K562 (cell line): Measurements from ENCODE around the gene FAM110D. TPM values are rescaled to one million over a fixed set of nuclear protein-coding genes. Genes with fewer than 3 reads are reported as not detected.

Source experiments
- ATAC-seq: fragments of 200-7000 bp; cut with Tn5 transposase; 3 replicates; pipeline ENCODE4 v1.9.1; 2020; ENCODE audit warnings: moderate library complexity
- BruUV-seq: library from RNA; stranded (reverse); fragments of 400-500 nt; replicated peaks from 2 replicates; lab custom pipeline; 2021; lab: Mats Ljungman, UMichigan
- CTCF ChIA-PET: fragments of 300-600 bp; formaldehyde crosslinking; extraction: SDS; loops from one replicate; lab custom pipeline; 2021; ENCODE audit warnings: low intra/inter-chr PET ratio; lab: Yijun Ruan, JAX
- POLR2A ChIA-PET: fragments of 300-600, 350-650 bp; sonication (Branson Sonifier 250); formaldehyde crosslinking; extraction: SDS; loops from one replicate; lab custom pipeline; 2021; ENCODE audit warnings: antibody characterized with exemption, inconsistent platforms; lab: Yijun Ruan, JAX
- DNase-seq, 4 experiments: peaks; one replicate each; pipeline versions ENCODE4 v3.0.0 to v3.0.0-alpha.2; 2011 to 2018; ENCODE audit warnings: low spot score in 3 of 4, mixed read lengths in 3 of 4; ENCODE audit errors: extremely low read depth in 1 of 4
- FAIRE-seq: peaks from 2 replicates; lab custom pipeline; 2011; peaks lifted over from hg19 to GRCh38; lab: Jason Lieb, UNC
- H2AFZ ChIP-seq: 2 replicates; pipeline ENCODE4 v1.6.0; 2011; ENCODE audit warnings: low read depth, low read length, control low read depth, inconsistent platforms
- H3K27ac ChIP-seq: fragments of 200-600 bp; 3 replicates; pipeline ENCODE4 v1.8.0; 2011; ENCODE audit warnings: low read depth, mild to moderate bottlenecking, control low read depth, inconsistent platforms, low read length, moderate library complexity, mixed read lengths; ENCODE audit errors: extremely low read depth
- H3K27me3 ChIP-seq, 2 experiments: fragments of 300-600 bp in 1 of 2; 2 replicates in 1 of 2; 3 replicates in 1 of 2; pipeline versions ENCODE4 v1.6.0 to v1.8.0; 2011; ENCODE audit warnings: inconsistent platforms in 2 of 2, low read length in 2 of 2, mild to moderate bottlenecking in 1 of 2, mixed read lengths in 1 of 2, moderate library complexity in 1 of 2; ENCODE audit not compliant: control insufficient read depth in 2 of 2, insufficient read depth in 2 of 2
- H3K36me3 ChIP-seq: fragments of 300-600 bp; 3 replicates; pipeline ENCODE4 v1.8.0; 2011; ENCODE audit warnings: mild to moderate bottlenecking, low read length, inconsistent platforms; ENCODE audit not compliant: control insufficient read depth, insufficient read depth
- H3K4me1 ChIP-seq, 2 experiments: fragments of 200-600 bp in 1 of 2; replicated peaks in 1 of 2; 2 replicates in 1 of 2; 3 replicates in 1 of 2; pipeline versions ENCODE4 v1.5.1 to v1.8.0; 2011; ENCODE audit warnings: inconsistent platforms in 2 of 2, low read length in 2 of 2, mild to moderate bottlenecking in 1 of 2, mixed read lengths in 1 of 2, moderate library complexity in 1 of 2; ENCODE audit not compliant: control insufficient read depth in 2 of 2, insufficient read depth in 2 of 2
- H3K4me2 ChIP-seq: 2 replicates; pipeline ENCODE4 v1.6.1; 2011; ENCODE audit warnings: low read length, control low read depth, inconsistent platforms, mixed read lengths; ENCODE audit not compliant: insufficient read depth
- H3K4me3 ChIP-seq: fragments of 200-600 bp; sonication (generic), shearing (Covaris generic); 2 replicates; pipeline ENCODE4 v1.5.1; 2016; ENCODE audit warnings: control low read depth, inconsistent platforms
- H3K79me2 ChIP-seq: fragments of 200-600 bp; 3 replicates; pipeline ENCODE4 v1.8.0; 2011; ENCODE audit warnings: low read length, inconsistent platforms; ENCODE audit not compliant: control insufficient read depth, insufficient read depth
- H3K9ac ChIP-seq, 2 experiments: 2 replicates each; pipeline versions ENCODE4 v1.6.0 to v1.6.1; 2011; ENCODE audit warnings: low read depth in 2 of 2, low read length in 2 of 2, control low read depth in 1 of 2, inconsistent platforms in 1 of 2, mild to moderate bottlenecking in 1 of 2, mixed read lengths in 1 of 2; ENCODE audit not compliant: insufficient read depth in 1 of 2
- H3K9me1 ChIP-seq: one replicate; pipeline ENCODE4 v1.6.0; 2011; ENCODE audit warnings: inconsistent platforms, mild to moderate bottlenecking, low read length, moderate library complexity; ENCODE audit not compliant: control insufficient read depth, insufficient read depth
- H3K9me3 ChIP-seq: replicated peaks from 2 replicates; pipeline ENCODE4 v1.5.1; 2011; ENCODE audit warnings: low read depth, low read length, inconsistent platforms; ENCODE audit not compliant: control insufficient read depth, insufficient read depth
- H4K20me1 ChIP-seq: replicated peaks from 2 replicates; pipeline ENCODE4 v1.6.1; 2011; ENCODE audit warnings: low read length, inconsistent platforms, mixed read lengths; ENCODE audit not compliant: control insufficient read depth, insufficient read depth
- DIDO1 ChIP-seq: fragments of 450-650 bp; IDR thresholded peaks from 2 replicates; pipeline ENCODE4 v1.6.1; 2016; ENCODE audit warnings: low read depth, missing biosample characterization, missing genetic modification characterization
- ETV6 ChIP-seq, 3 experiments: fragments of 150-350 bp in 1 of 3; sonication (generic) in 1 of 3; formaldehyde crosslinking in 1 of 3; IDR thresholded peaks; 2 replicates each; pipeline versions ENCODE4 v1.6.1 to v1.8.0; 2014 to 2022; ENCODE audit warnings: borderline replicate concordance in 2 of 3, low read depth in 2 of 3, antibody characterized with exemption in 1 of 3, low read length in 1 of 3, mild to moderate bottlenecking in 1 of 3, missing genetic modification reagents in 1 of 3
- FOXJ2 ChIP-seq: fragments of 200-800 bp; sonication (Bioruptor generic); IDR thresholded peaks from 2 replicates; pipeline ENCODE4 v1.6.1; 2016; ENCODE audit warnings: missing genetic modification characterization, missing compliant biosample characterization
- FOXP1 ChIP-seq: sonication (generic); formaldehyde crosslinking; IDR thresholded peaks from 2 replicates; pipeline ENCODE4 v1.8.0; 2022; ENCODE audit warnings: mild to moderate bottlenecking, missing genetic modification reagents
- HNRNPH1 ChIP-seq: fragments of 200-400 bp; formaldehyde crosslinking; optimal IDR thresholded peaks from 2 replicates; pipeline ENCODE3; 2017; ENCODE audit warnings: low read depth, mild to moderate bottlenecking, low read length, moderate library complexity
- KAT7 ChIP-seq: sonication (generic); formaldehyde crosslinking; IDR thresholded peaks from 2 replicates; pipeline ENCODE4 v1.8.0; 2022; ENCODE audit warnings: missing genetic modification reagents, mild to moderate bottlenecking, borderline replicate concordance
- KLF16 ChIP-seq: IDR thresholded peaks from 2 replicates; pipeline ENCODE4 v1.6.1; 2016; ENCODE audit warnings: antibody characterized with exemption
- MBD1 ChIP-seq: fragments of 250-450 bp; sonication (Bioruptor Pico); IDR thresholded peaks from 2 replicates; pipeline ENCODE4 v1.8.0; 2022; ENCODE audit warnings: inconsistent platforms
- PTRF ChIP-seq: fragments of 450-650 bp; IDR thresholded peaks from 2 replicates; pipeline ENCODE4 v1.6.1; 2016; ENCODE audit warnings: mild to moderate bottlenecking, missing genetic modification characterization, missing compliant biosample characterization
- PTTG1 ChIP-seq: fragments of 450-650 bp; IDR thresholded peaks from 2 replicates; pipeline ENCODE4 v1.6.1; 2016; ENCODE audit warnings: low read depth, mild to moderate bottlenecking, missing genetic modification characterization, missing compliant biosample characterization
- SETDB1 ChIP-seq: IDR thresholded peaks from one replicate; pipeline ENCODE4 v1.6.1; 2012; ENCODE audit warnings: low read length, control low read depth, inconsistent platforms
- SIN3A ChIP-seq, 2 experiments: fragments of 150-350 bp in 1 of 2; IDR thresholded peaks; 2 replicates each; pipeline ENCODE4 v1.6.1; 2011 to 2016; ENCODE audit warnings: borderline replicate concordance in 2 of 2, low read depth in 2 of 2, low read length in 2 of 2, mild to moderate bottlenecking in 2 of 2, moderate library complexity in 2 of 2; ENCODE audit not compliant: control insufficient read depth in 1 of 2
- SIN3B ChIP-seq: fragments of 450-650 bp; IDR thresholded peaks from 2 replicates; pipeline ENCODE4 v1.6.1; 2017; ENCODE audit warnings: low read depth, mild to moderate bottlenecking, moderate library complexity
- SOX6 ChIP-seq: fragments of 450-650 bp; IDR thresholded peaks from 2 replicates; pipeline ENCODE4 v1.6.1; 2014; ENCODE audit warnings: mild to moderate bottlenecking
- YBX1 ChIP-seq: fragments of 450-650 bp; IDR thresholded peaks from 2 replicates; pipeline ENCODE4 v1.7.1; 2016; ENCODE audit warnings: mild to moderate bottlenecking
- ZMIZ1 ChIP-seq, 2 experiments: fragments of 150-350 bp in 1 of 2; IDR thresholded peaks; 2 replicates each; pipeline ENCODE4 v1.6.1; 2012 to 2016; ENCODE audit warnings: low read depth in 2 of 2, low read length in 2 of 2, mild to moderate bottlenecking in 1 of 2, moderate library complexity in 1 of 2
- whole genome bisulfite sequencing: fragments of 100-300 bp; shearing (Covaris generic); methylation state at CpG from one replicate; pipeline ENCODE4 v1.1.6; 2016; ENCODE audit warnings: low coverage, mixed read lengths; ENCODE audit not compliant: insufficient coverage; ENCODE audit errors: missing lambda C conversion rate; 5-methylcytosine and 5-hydroxymethylcytosine counted together
- in situ Hi-C: fragments of 300-500 bp; cut with MboI; formaldehyde crosslinking; loops from 4 replicates; pipeline ENCODE4 v1.15.0; 2018; ENCODE audit warnings: inconsistent platforms, mixed read lengths
- intact Hi-C: fragments of 100-400 bp; cut with micrococcal nuclease; formaldehyde crosslinking; loops from 2 replicates; pipeline ENCODE4 v1.14.2; 2022
- polyA plus RNA-seq, 8 experiments: library from polyadenylated mRNA; depleted of rRNA in 4 of 8; stranded (reverse) in 5 of 8; unstranded in 3 of 8; fragments of >200 nt; fragmentation: Nextera tagmentation in 2 of 8; fragmentation: Illumina TruSeq in 1 of 8; extraction: Ambion mirVana in 2 of 8; extraction: Trizol in 1 of 8; gene quantifications; 2 replicates each; pipeline versions ENCODE4 v1.2.1 to v1.2.3, GENCODE V29; 2011 to 2014; ENCODE audit warnings: inconsistent platforms in 1 of 8, missing spikeins in 1 of 8
- total RNA-seq, 7 experiments: library from RNA; depleted of rRNA in 6 of 7; stranded (reverse); fragments of >200 nt in 6 of 7; fragmentation: Illumina TruSeq in 2 of 7; extraction: Trizol in 2 of 7; gene quantifications; 2 replicates each; pipeline versions ENCODE4 v1.2.1 to v1.2.3, GENCODE V29; 2011 to 2021; ENCODE audit warnings: low replicate concordance in 1 of 7

FAM110D gene
- total and polyA plus RNA-seq, 9 of the 15 experiments (the other 6 are each of a cell fraction or from before 2014, with no cell fraction given) = 0.04 to 1.1 (median 0.33) TPM

- FAIRE-seq (peak; percentile 93), DNase-seq (peak; percentile 81 to 97 (median 89)), ATAC-seq (peak; percentile 84)
- POLR2A ChIA-PET = interaction anchor here (0.6 to 13.3 kb wide), 31 partner anchors 9 to 851 kb away, joined by 3 to 237 read pairs (median 5); partner anchors contain the start of genes CEP85, PDIK1L and ZNF593
- H2AFZ ChIP-seq = no peak overlapping the region
- BruUV-seq = TSS peak; percentile 78
- in situ Hi-C loops = no loop called here
- peaks cover 34 to 78% of the 10 kb centered on the region in 2 experiments for H3K4me1 ChIP-seq
- H3K27ac ChIP-seq = peak overlapping the region; percentile 99
- H3K4me3 ChIP-seq = peak overlapping the region; percentile 24
- CTCF ChIA-PET = interaction anchor here (1.3 kb wide), 1 partner anchor 35 kb away, joined by 3 read pairs; no protein-coding TSS in a partner anchor
- no peaks in the 10 kb centered on the region for H4K20me1 ChIP-seq
- peaks cover 32% of the 10 kb centered on the region for H3K36me3 ChIP-seq
- no peaks in the 10 kb centered on the region for H3K9me3 ChIP-seq
- peak overlapping the region; percentile 93 for H3K4me2 ChIP-seq
- peaks cover 59% of the 10 kb centered on the region for H3K79me2 ChIP-seq
- peak overlapping the region; percentile 85 to 97 for H3K9ac ChIP-seq
- no peaks in the 10 kb centered on the region for H3K9me1 ChIP-seq
- intact Hi-C loops = loop anchor here (1.0 to 2.0 kb wide), 2 partner anchors 15 to 16 kb away; partner anchors contain the start of gene PDIK1L
- 3% methylated on average over 9 of the region's 9 CpGs for WGBS
- no peaks in the 10 kb centered on the region for H3K27me3 ChIP-seq
- TF ChIP-seq SIN3A (IDR thresholded peaks at IDR 0.05; ENCODE audit: borderline replicate concordance in 2 of 2, control insufficient read depth in 1 of 2, low read depth in 2 of 2, low read length in 2 of 2) = no peak; a peak in 1 of 4 replicates
- no peak for TF ChIP-seq KAT7 (CRISPR knock-in tag)
- peak in 1 of 2 experiments; percentile 95; a peak in 2 of 4 replicates for TF ChIP-seq ZMIZ1 (IDR thresholded peaks at IDR 0.05; ENCODE audit: low read depth in 2 of 2, low read length in 2 of 2)
- no peak for TF ChIP-seq DIDO1
- TF ChIP-seq PTRF = no peak
- TF ChIP-seq ETV6 (IDR thresholded peaks at IDR 0.05; ENCODE audit: borderline replicate concordance in 1 of 2, low read depth in 2 of 2, low read length in 1 of 2) = no peak; a peak in 1 of 4 replicates
- TF ChIP-seq ETV6 (CRISPR knock-in tag; IDR thresholded peaks at IDR 0.05; ENCODE audit: borderline replicate concordance) = no peak
- TF ChIP-seq PTTG1 (tag) = no peak
- peak; percentile 56; the same call in 1 of the 2 replicates for TF ChIP-seq FOXP1 (CRISPR knock-in tag)
- TF ChIP-seq SETDB1 = no peak
- no peak for TF ChIP-seq MBD1 (CRISPR knock-in tag)
- no peak for TF ChIP-seq SIN3B
- TF ChIP-seq FOXJ2 (tag) = peak; percentile 94
- TF ChIP-seq KLF16 = peak; percentile 79
- no peak for TF ChIP-seq YBX1
- TF ChIP-seq SOX6 = peak; percentile 99
- no peak for TF ChIP-seq HNRNPH1
Observed at GRCh38 chr1:26126321-26127084, 32.4 kb upstream of the FAM110D start.
